SU-DHL-6 (cell line): ENCODE measurements around the gene BMAL2.

Source experiments
- H2AFZ ChIP-seq: fragments of 200-600 bp; sonication (generic); 2 replicates; pipeline ENCODE4 v1.6.1; 2014; ENCODE audit warnings: low read depth, mild to moderate bottlenecking, moderate library complexity, mixed read lengths, antibody characterized with exemption, low read length; ENCODE audit not compliant: severe bottlenecking
- H3F3A ChIP-seq: fragments of 200-600 bp; shearing (Covaris generic); 2 replicates; pipeline ENCODE4 v1.6.0; 2016; ENCODE audit warnings: antibody characterized with exemption, mild to moderate bottlenecking; ENCODE audit not compliant: insufficient read depth
- H3K27ac ChIP-seq: fragments of 200-600 bp; sonication (generic); 2 replicates; pipeline ENCODE4 v1.5.1; 2016; ENCODE audit warnings: low read depth, mild to moderate bottlenecking, low read length, moderate library complexity, mixed read lengths
- H3K27me3 ChIP-seq: fragments of 200-600 bp; sonication (generic), shearing (Covaris generic); 2 replicates; pipeline ENCODE4 v1.6.0; 2014; ENCODE audit warnings: mild to moderate bottlenecking, low read length
- H3K36me3 ChIP-seq: fragments of 200-600 bp; sonication (generic); 2 replicates; pipeline ENCODE4 v1.6.1; 2014; ENCODE audit warnings: mild to moderate bottlenecking, low read length, mixed read lengths
- H3K4me2 ChIP-seq: fragments of 300-600, 200-600 bp; shearing (Covaris generic), sonication (generic); 2 replicates; pipeline ENCODE4 v1.6.0; 2014; ENCODE audit warnings: low read length, low read depth, mild to moderate bottlenecking; ENCODE audit not compliant: poor library complexity, severe bottlenecking
- H3K4me3 ChIP-seq: fragments of 200-600 bp; sonication (generic); 2 replicates; pipeline ENCODE4 v1.5.1; 2014; ENCODE audit warnings: antibody characterized with exemption, low read length, mild to moderate bottlenecking, mixed read lengths; ENCODE audit not compliant: insufficient read depth, poor library complexity, severe bottlenecking
- H3K79me2 ChIP-seq: fragments of 200-600 bp; sonication (generic); 2 replicates; pipeline ENCODE4 v1.6.1; 2014; ENCODE audit warnings: mild to moderate bottlenecking, low read length, moderate library complexity; ENCODE audit not compliant: insufficient read depth
- H3K9ac ChIP-seq: fragments of 200-600 bp; sonication (generic); 2 replicates; pipeline ENCODE4 v1.7.0; 2014; ENCODE audit warnings: mild to moderate bottlenecking, low read length
- H3K9me2 ChIP-seq: fragments of 200-600 bp; sonication (generic); replicated peaks from 2 replicates; pipeline ENCODE4 v1.6.1; 2014; ENCODE audit warnings: low read length; ENCODE audit not compliant: insufficient read depth
- H3K9me3 ChIP-seq: fragments of 200-600 bp; sonication (generic); 2 replicates; pipeline ENCODE4 v1.6.1; 2014; ENCODE audit warnings: low read length, mixed read lengths; ENCODE audit not compliant: insufficient read depth
- H4K20me1 ChIP-seq: fragments of 200-600 bp; sonication (generic); 2 replicates; pipeline ENCODE4 v1.6.1; 2014; ENCODE audit warnings: low read depth, mild to moderate bottlenecking, antibody characterized with exemption, low read length, moderate library complexity, mixed read lengths
- EZH2phosphoT487 ChIP-seq: fragments of 200-600 bp; sonication (generic), shearing (Covaris generic); conservative IDR thresholded peaks from 2 replicates; pipeline ENCODE4 v1.6.1; 2018; ENCODE audit warnings: mild to moderate bottlenecking, antibody characterized with exemption, low read length, moderate library complexity, mixed read lengths
- TF ChIP-seq, protein P1 (sequence below): fragments of 200-600 bp; sonication (generic); IDR thresholded peaks from one replicate; pipeline ENCODE4 v1.5.1; 2017; ENCODE audit warnings: antibody characterized with exemption, mild to moderate bottlenecking, low read length, moderate library complexity; ENCODE audit not compliant: insufficient read depth, poor library complexity, severe bottlenecking

The BMAL2 gene

DNA sequence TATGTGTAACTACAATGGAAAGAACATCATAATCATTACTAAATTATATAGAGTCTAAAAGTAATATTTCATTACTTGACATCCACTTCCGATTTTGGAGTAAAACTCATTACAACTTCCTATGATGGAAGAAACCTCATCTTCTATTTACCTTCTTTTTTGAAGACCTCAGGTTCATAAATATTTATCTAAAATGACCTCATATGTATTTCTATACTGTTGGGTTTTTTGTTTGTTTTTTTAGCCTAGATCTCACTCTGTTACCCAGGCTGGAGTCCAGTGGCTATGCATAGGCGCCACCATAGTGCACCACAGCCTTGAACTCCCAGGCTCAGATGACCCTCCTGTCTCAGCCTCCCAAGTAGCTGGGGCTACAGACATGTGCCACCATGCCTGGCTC, 39.9 kb upstream of the BMAL2 start:
- Histone ChIP-seq H3K27me3 (no peaks in the 10 kb centered on the region), H3K9me3 (no peaks in the 10 kb centered on the region), H3K9ac (no peak overlapping the region), H4K20me1 (no peaks in the 10 kb centered on the region), H3K27ac (no peak overlapping the region), H3K4me2 (no peak overlapping the region), H2AFZ (no peak overlapping the region), H3K79me2 (no peaks in the 10 kb centered on the region), H3K9me2 (no peaks in the 10 kb centered on the region), H3K36me3 (no peaks in the 10 kb centered on the region), H3K4me3 (no peak overlapping the region), H3F3A (no peaks in the 10 kb centered on the region)
- TF ChIP-seq EZH2phosphoT487: no peak
- TF ChIP-seq, protein P1, sequence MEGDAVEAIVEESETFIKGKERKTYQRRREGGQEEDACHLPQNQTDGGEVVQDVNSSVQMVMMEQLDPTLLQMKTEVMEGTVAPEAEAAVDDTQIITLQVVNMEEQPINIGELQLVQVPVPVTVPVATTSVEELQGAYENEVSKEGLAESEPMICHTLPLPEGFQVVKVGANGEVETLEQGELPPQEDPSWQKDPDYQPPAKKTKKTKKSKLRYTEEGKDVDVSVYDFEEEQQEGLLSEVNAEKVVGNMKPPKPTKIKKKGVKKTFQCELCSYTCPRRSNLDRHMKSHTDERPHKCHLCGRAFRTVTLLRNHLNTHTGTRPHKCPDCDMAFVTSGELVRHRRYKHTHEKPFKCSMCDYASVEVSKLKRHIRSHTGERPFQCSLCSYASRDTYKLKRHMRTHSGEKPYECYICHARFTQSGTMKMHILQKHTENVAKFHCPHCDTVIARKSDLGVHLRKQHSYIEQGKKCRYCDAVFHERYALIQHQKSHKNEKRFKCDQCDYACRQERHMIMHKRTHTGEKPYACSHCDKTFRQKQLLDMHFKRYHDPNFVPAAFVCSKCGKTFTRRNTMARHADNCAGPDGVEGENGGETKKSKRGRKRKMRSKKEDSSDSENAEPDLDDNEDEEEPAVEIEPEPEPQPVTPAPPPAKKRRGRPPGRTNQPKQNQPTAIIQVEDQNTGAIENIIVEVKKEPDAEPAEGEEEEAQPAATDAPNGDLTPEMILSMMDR: no peak

- TF ChIP-seq, protein P1: no peak
- no peak for TF ChIP-seq EZH2phosphoT487
- no peak overlapping the region for H3K4me3 ChIP-seq
Measured at GRCh38 chr12:27293463-27293862, 39.2 kb upstream of the BMAL2 start.

GRCh38 chr12:27296674-27297073, 36.0 kb upstream of the BMAL2 start:
- H3K79me2 ChIP-seq: no peaks in the 10 kb centered on the region
- H3K27ac ChIP-seq: no peak overlapping the region
- H3K9me3 ChIP-seq: no peaks in the 10 kb centered on the region
- no peaks in the 10 kb centered on the region for H3F3A ChIP-seq
- H4K20me1 ChIP-seq: no peaks in the 10 kb centered on the region
- no peaks in the 10 kb centered on the region for H3K27me3 ChIP-seq
- H3K9ac ChIP-seq: no peak overlapping the region
- no peaks in the 10 kb centered on the region for H3K36me3 ChIP-seq
- no peak overlapping the region for H2AFZ ChIP-seq
- no peak overlapping the region for H3K4me2 ChIP-seq
- H3K9me2 ChIP-seq: no peaks in the 10 kb centered on the region
- TF ChIP-seq, protein P1: no peak
- TF ChIP-seq EZH2phosphoT487: no peak
- H3K4me3 ChIP-seq: no peak overlapping the region

More at GRCh38 chr12:27293463-27293862, 39.2 kb upstream of the BMAL2 start:
- no peak overlapping the region for H2AFZ ChIP-seq
- H3K27me3 ChIP-seq: no peaks in the 10 kb centered on the region
- no peaks in the 10 kb centered on the region for H4K20me1 ChIP-seq
- no peaks in the 10 kb centered on the region for H3F3A ChIP-seq
- H3K9me3 ChIP-seq: no peaks in the 10 kb centered on the region
- no peaks in the 10 kb centered on the region for H3K36me3 ChIP-seq
- no peaks in the 10 kb centered on the region for H3K79me2 ChIP-seq
- H3K4me2 ChIP-seq: no peak overlapping the region
- no peak overlapping the region for H3K27ac ChIP-seq
- no peak overlapping the region for H3K9ac ChIP-seq
- no peaks in the 10 kb centered on the region for H3K9me2 ChIP-seq
